K562 (cell line): ENCODE measurements around the gene SHISAL2A. TPM values are rescaled to one million over a fixed set of nuclear protein-coding genes. Genes with fewer than 3 reads are reported as not detected.

Experiments used
- ATAC-seq: fragments of 200-7000 bp; cut with Tn5 transposase; 3 replicates; pipeline ENCODE4 v1.9.1; 2020; ENCODE audit warnings: moderate library complexity
- BruUV-seq: library from RNA; stranded (reverse); fragments of 400-500 nt; replicated peaks from 2 replicates; lab custom pipeline; 2021; lab: Mats Ljungman, UMichigan
- CTCF ChIA-PET: fragments of 300-600 bp; formaldehyde crosslinking; extraction: SDS; loops from one replicate; lab custom pipeline; 2021; ENCODE audit warnings: low intra/inter-chr PET ratio; lab: Yijun Ruan, JAX
- POLR2A ChIA-PET: fragments of 300-600, 350-650 bp; sonication (Branson Sonifier 250); formaldehyde crosslinking; extraction: SDS; loops from one replicate; lab custom pipeline; 2021; ENCODE audit warnings: antibody characterized with exemption, inconsistent platforms; lab: Yijun Ruan, JAX
- DNase-seq, 4 experiments: peaks; one replicate each; pipeline versions ENCODE4 v3.0.0 to v3.0.0-alpha.2; 2011 to 2018; ENCODE audit warnings: low spot score in 3 of 4, mixed read lengths in 3 of 4; ENCODE audit errors: extremely low read depth in 1 of 4
- FAIRE-seq: peaks from 2 replicates; lab custom pipeline; 2011; peaks lifted over from hg19 to GRCh38; lab: Jason Lieb, UNC
- H2AFZ ChIP-seq: 2 replicates; pipeline ENCODE4 v1.6.0; 2011; ENCODE audit warnings: low read depth, low read length, control low read depth, inconsistent platforms
- H3K27ac ChIP-seq: fragments of 200-600 bp; 3 replicates; pipeline ENCODE4 v1.8.0; 2011; ENCODE audit warnings: low read depth, mild to moderate bottlenecking, control low read depth, inconsistent platforms, low read length, moderate library complexity, mixed read lengths; ENCODE audit errors: extremely low read depth
- H3K27me3 ChIP-seq, 2 experiments: fragments of 300-600 bp in 1 of 2; 2 replicates in 1 of 2; 3 replicates in 1 of 2; pipeline versions ENCODE4 v1.6.0 to v1.8.0; 2011; ENCODE audit warnings: inconsistent platforms in 2 of 2, low read length in 2 of 2, mild to moderate bottlenecking in 1 of 2, mixed read lengths in 1 of 2, moderate library complexity in 1 of 2; ENCODE audit not compliant: control insufficient read depth in 2 of 2, insufficient read depth in 2 of 2
- H3K36me3 ChIP-seq: fragments of 300-600 bp; 3 replicates; pipeline ENCODE4 v1.8.0; 2011; ENCODE audit warnings: mild to moderate bottlenecking, low read length, inconsistent platforms; ENCODE audit not compliant: control insufficient read depth, insufficient read depth
- H3K4me1 ChIP-seq, 2 experiments: fragments of 200-600 bp in 1 of 2; replicated peaks in 1 of 2; 2 replicates in 1 of 2; 3 replicates in 1 of 2; pipeline versions ENCODE4 v1.5.1 to v1.8.0; 2011; ENCODE audit warnings: inconsistent platforms in 2 of 2, low read length in 2 of 2, mild to moderate bottlenecking in 1 of 2, mixed read lengths in 1 of 2, moderate library complexity in 1 of 2; ENCODE audit not compliant: control insufficient read depth in 2 of 2, insufficient read depth in 2 of 2
- H3K4me2 ChIP-seq: 2 replicates; pipeline ENCODE4 v1.6.1; 2011; ENCODE audit warnings: low read length, control low read depth, inconsistent platforms, mixed read lengths; ENCODE audit not compliant: insufficient read depth
- H3K4me3 ChIP-seq: fragments of 200-600 bp; sonication (generic), shearing (Covaris generic); 2 replicates; pipeline ENCODE4 v1.5.1; 2016; ENCODE audit warnings: control low read depth, inconsistent platforms
- H3K79me2 ChIP-seq: fragments of 200-600 bp; 3 replicates; pipeline ENCODE4 v1.8.0; 2011; ENCODE audit warnings: low read length, inconsistent platforms; ENCODE audit not compliant: control insufficient read depth, insufficient read depth
- H3K9ac ChIP-seq, 2 experiments: 2 replicates each; pipeline versions ENCODE4 v1.6.0 to v1.6.1; 2011; ENCODE audit warnings: low read depth in 2 of 2, low read length in 2 of 2, control low read depth in 1 of 2, inconsistent platforms in 1 of 2, mild to moderate bottlenecking in 1 of 2, mixed read lengths in 1 of 2; ENCODE audit not compliant: insufficient read depth in 1 of 2
- H3K9me1 ChIP-seq: one replicate; pipeline ENCODE4 v1.6.0; 2011; ENCODE audit warnings: inconsistent platforms, mild to moderate bottlenecking, low read length, moderate library complexity; ENCODE audit not compliant: control insufficient read depth, insufficient read depth
- H3K9me3 ChIP-seq: replicated peaks from 2 replicates; pipeline ENCODE4 v1.5.1; 2011; ENCODE audit warnings: low read depth, low read length, inconsistent platforms; ENCODE audit not compliant: control insufficient read depth, insufficient read depth
- H4K20me1 ChIP-seq: replicated peaks from 2 replicates; pipeline ENCODE4 v1.6.1; 2011; ENCODE audit warnings: low read length, inconsistent platforms, mixed read lengths; ENCODE audit not compliant: control insufficient read depth, insufficient read depth
- CBFA2T3 ChIP-seq: fragments of 450-650 bp; IDR thresholded peaks from 2 replicates; pipeline ENCODE4 v1.6.1; 2017
- CC2D1A ChIP-seq: fragments of 450-650 bp; IDR thresholded peaks from 2 replicates; pipeline ENCODE4 v1.6.1; 2017; ENCODE audit warnings: mild to moderate bottlenecking
- DACH1 ChIP-seq: fragments of 450-650 bp; IDR thresholded peaks from 2 replicates; pipeline ENCODE4 v1.6.1; 2018; ENCODE audit not compliant: partially characterized antibody
- GATAD2B ChIP-seq: fragments of 450-650 bp; IDR thresholded peaks from 2 replicates; pipeline ENCODE4 v1.6.1; 2017; ENCODE audit warnings: mild to moderate bottlenecking, borderline replicate concordance
- MCM7 ChIP-seq, 2 experiments: fragments of 450-650 bp; IDR thresholded peaks; 2 replicates each; pipeline ENCODE4 v1.6.1; 2016 to 2018
- ZBTB2 ChIP-seq: fragments of 450-650 bp; IDR thresholded peaks from 2 replicates; pipeline ENCODE4 v1.6.1; 2016; ENCODE audit warnings: antibody characterized with exemption
- ZFP1 ChIP-seq: fragments of 450-650 bp; formaldehyde crosslinking; IDR thresholded peaks from 2 replicates; pipeline ENCODE4 v1.4.0; 2020; ENCODE audit warnings: mild to moderate bottlenecking, mixed read lengths
- ZNF24 ChIP-seq: fragments of 450-650 bp; IDR thresholded peaks from 2 replicates; pipeline ENCODE4 v1.6.1; 2016
- WGBS: fragments of 100-300 bp; shearing (Covaris generic); methylation state at CpG from one replicate; pipeline ENCODE4 v1.1.6; 2016; ENCODE audit warnings: low coverage, mixed read lengths; ENCODE audit not compliant: insufficient coverage; ENCODE audit errors: missing lambda C conversion rate; 5-methylcytosine and 5-hydroxymethylcytosine counted together
- in situ Hi-C: fragments of 300-500 bp; cut with MboI; formaldehyde crosslinking; loops from 4 replicates; pipeline ENCODE4 v1.15.0; 2018; ENCODE audit warnings: inconsistent platforms, mixed read lengths
- intact Hi-C: fragments of 100-400 bp; cut with micrococcal nuclease; formaldehyde crosslinking; loops from 2 replicates; pipeline ENCODE4 v1.14.2; 2022
- polyA plus RNA-seq, 8 experiments: library from polyadenylated mRNA; depleted of rRNA in 4 of 8; stranded (reverse) in 5 of 8; unstranded in 3 of 8; fragments of >200 nt; fragmentation: Nextera tagmentation in 2 of 8; fragmentation: Illumina TruSeq in 1 of 8; extraction: Ambion mirVana in 2 of 8; extraction: Trizol in 1 of 8; gene quantifications; 2 replicates each; pipeline versions ENCODE4 v1.2.1 to v1.2.3, GENCODE V29; 2011 to 2014; ENCODE audit warnings: inconsistent platforms in 1 of 8, missing spikeins in 1 of 8
- total RNA-seq, 7 experiments: library from RNA; depleted of rRNA in 6 of 7; stranded (reverse); fragments of >200 nt in 6 of 7; fragmentation: Illumina TruSeq in 2 of 7; extraction: Trizol in 2 of 7; gene quantifications; 2 replicates each; pipeline versions ENCODE4 v1.2.1 to v1.2.3, GENCODE V29; 2011 to 2021; ENCODE audit warnings: low replicate concordance in 1 of 7

Gene SHISAL2A
- total and polyA plus RNA-seq, 9 of the 15 experiments (the other 6 are each of a cell fraction or from before 2014, with no cell fraction given), result 0.11 TPM; not detected in 8

- no peak overlapping the region for H3K9ac ChIP-seq
- no peak overlapping the region for H3K4me3 ChIP-seq
- no peak for DNase-seq
- ChIA-PET CTCF (no interaction called here), POLR2A (no interaction called here)
- no peak overlapping the region for H3K4me2 ChIP-seq
- no TSS peak for BruUV-seq
- intact Hi-C loops, result no loop called here
- ATAC-seq, result no peak
- no peaks in the 10 kb centered on the region for H3K4me1 ChIP-seq
- no peak overlapping the region for H2AFZ ChIP-seq
- TF ChIP-seq ZFP1 (no peak), ZBTB2 (0 out of 2 replicates have a peak, but pooled peaks have one; percentile 72), DACH1 (peak; percentile 99), MCM7 (IDR thresholded peaks at IDR 0.05) (peak in 1 of 2 experiments; percentile 51; a peak in 1 of 4 replicates), GATAD2B (peak; percentile 74; the same call in 1 of the 2 replicates)
- H3K9me1 ChIP-seq, result no peaks in the 10 kb centered on the region
- in situ Hi-C loops, result no loop called here
- H3K9me3 ChIP-seq, result no peaks in the 10 kb centered on the region
- no peaks in the 10 kb centered on the region for H3K79me2 ChIP-seq
- no peak for FAIRE-seq
- H4K20me1 ChIP-seq, result no peaks in the 10 kb centered on the region
- H3K36me3 ChIP-seq, result no peaks in the 10 kb centered on the region
- no peak overlapping the region for H3K27ac ChIP-seq
- H3K27me3 ChIP-seq, result no peaks in the 10 kb centered on the region
These were observed 21.1 kb downstream of the SHISAL2A start for GRCh38 chr1:52654063-52654462.

DNA sequence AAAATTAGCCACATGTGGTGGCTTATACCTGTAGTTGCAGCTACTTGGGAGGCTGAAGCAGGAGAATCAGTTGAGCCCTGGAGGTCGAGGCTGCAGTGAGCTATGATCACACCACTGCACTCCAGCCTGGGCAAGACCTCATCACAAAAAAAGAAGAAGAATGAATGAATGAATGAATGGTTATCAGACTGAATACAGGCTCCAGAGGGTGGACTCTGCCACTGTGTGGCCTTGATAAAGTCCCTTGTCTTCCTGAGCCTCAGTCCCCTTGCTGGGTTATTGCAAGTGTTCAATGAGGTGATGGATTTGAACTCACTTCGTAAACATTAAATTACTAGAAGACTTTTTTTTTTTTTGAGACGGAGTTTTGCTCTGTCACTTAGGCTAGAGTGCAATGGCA is 24.7 kb downstream of the SHISAL2A start:
- POLR2A ChIA-PET, result interaction anchor here (0.8 kb wide), 1 partner anchor 10 kb away, joined by 5 read pairs; no protein-coding TSS in a partner anchor
- DNase-seq, result no peak
- no peaks in the 10 kb centered on the region for H3K9me1 ChIP-seq
- no peak overlapping the region for H2AFZ ChIP-seq
- H4K20me1 ChIP-seq, result no peaks in the 10 kb centered on the region
- H3K4me2 ChIP-seq, result no peak overlapping the region
- 0 out of 2 replicates have a peak, but pooled peaks have one; percentile 19 for TF ChIP-seq CBFA2T3
- TF ChIP-seq ZNF24, result peak; percentile 90
- TF ChIP-seq CC2D1A, result no peak
- no peaks in the 10 kb centered on the region for H3K9me3 ChIP-seq
- in situ Hi-C loops, result no loop called here
- H3K27ac ChIP-seq, result no peak overlapping the region
- H3K79me2 ChIP-seq, result no peaks in the 10 kb centered on the region
- H3K27me3 ChIP-seq, result no peaks in the 10 kb centered on the region
- no peak overlapping the region for H3K4me3 ChIP-seq
- H3K4me1 ChIP-seq, result peaks cover under 1 to 1% of the 10 kb centered on the region in 2 experiments; a peak in 3 of 5 replicates
- no TSS peak for BruUV-seq
- ATAC-seq, result no peak
- no peak for FAIRE-seq
- CTCF ChIA-PET, result no interaction called here
- 31% methylated on average over 3 of the region's 3 CpGs for WGBS
- H3K9ac ChIP-seq, result no peak overlapping the region
- intact Hi-C loops, result no loop called here
- no peaks in the 10 kb centered on the region for H3K36me3 ChIP-seq
